HepG2 (cell line): ENCODE results near the gene C19orf44. TPM values are rescaled to one million over a fixed set of nuclear protein-coding genes. Genes with fewer than 3 reads are reported as not detected.
"Not testable (repeated sequence)": the region's sequence is repeated elsewhere in the genome, so short reads cannot be mapped to it uniquely, and the experiment has no call there.

ENCODE experiments used
- ATAC-seq: fragments of 200-7000 bp; cut with Tn5 transposase; 3 replicates; pipeline ENCODE4 v1.9.1; 2020; ENCODE audit warnings: mild to moderate bottlenecking, moderate library complexity
- BruUV-seq: library from RNA; stranded (reverse); fragments of 400-500 nt; replicated peaks from 2 replicates; lab custom pipeline; 2021; lab: Mats Ljungman, UMichigan
- CTCF ChIA-PET: fragments of 300-600 bp; formaldehyde crosslinking; extraction: SDS; loops from one replicate; lab custom pipeline; 2021; ENCODE audit warnings: low total read pairs, inconsistent platforms, low intra/inter-chr PET ratio; lab: Yijun Ruan, JAX
- POLR2A ChIA-PET: fragments of 350-600 bp; sonication (Branson Sonifier 250); formaldehyde crosslinking; loops from one replicate; lab custom pipeline; 2020; ENCODE audit warnings: antibody characterized with exemption, inconsistent platforms; lab: Yijun Ruan, JAX
- DNase-seq: peaks from one replicate; pipeline ENCODE4 v3.0.0-alpha.2; 2015; ENCODE audit warnings: low spot score
- FAIRE-seq: peaks from 3 replicates; lab custom pipeline; 2011; peaks lifted over from hg19 to GRCh38; lab: Jason Lieb, UNC
- H2AFZ ChIP-seq: one replicate; pipeline ENCODE4 v1.6.1; 2011; ENCODE audit warnings: low read length, inconsistent platforms
- H3K27ac ChIP-seq: fragments of 300-600 bp; 3 replicates; pipeline ENCODE4 v1.8.0; 2011; ENCODE audit warnings: mixed run types, mild to moderate bottlenecking, mixed read lengths, low read length, inconsistent platforms; ENCODE audit not compliant: insufficient read depth; ENCODE audit errors: extremely low read length
- H3K27me3 ChIP-seq, 2 experiments: fragments of 200-600 bp in 1 of 2; 2 replicates in 1 of 2; 3 replicates in 1 of 2; pipeline versions ENCODE4 v1.6.0 to v1.8.0; 2011; ENCODE audit warnings: low read length in 2 of 2, mild to moderate bottlenecking in 2 of 2, moderate library complexity in 2 of 2, inconsistent platforms in 1 of 2; ENCODE audit not compliant: insufficient read depth in 2 of 2, control insufficient read depth in 1 of 2
- H3K36me3 ChIP-seq, 2 experiments: fragments of 200-600 bp in 1 of 2; replicated peaks in 1 of 2; 2 replicates in 1 of 2; 3 replicates in 1 of 2; pipeline versions ENCODE4 v1.5.1 to v1.8.0; 2011; ENCODE audit warnings: low read length in 2 of 2, inconsistent platforms in 1 of 2; ENCODE audit not compliant: insufficient read depth in 2 of 2, control insufficient read depth in 1 of 2
- H3K4me1 ChIP-seq: 2 replicates; pipeline ENCODE4 v1.5.1; 2012; ENCODE audit warnings: low read length, inconsistent platforms; ENCODE audit not compliant: insufficient read depth
- H3K4me2 ChIP-seq: 2 replicates; pipeline ENCODE4 v1.6.0; 2011; ENCODE audit warnings: low read depth, low read length, inconsistent platforms
- H3K4me3 ChIP-seq, 3 experiments: fragments of 200-600 bp in 1 of 3; sonication (generic), shearing (Covaris generic) in 1 of 3; replicated peaks in 1 of 3; 2 replicates each; pipeline ENCODE4 v1.5.1; 2011 to 2016; ENCODE audit warnings: low read length in 3 of 3, inconsistent platforms in 2 of 3, low read depth in 2 of 3, mild to moderate bottlenecking in 2 of 3, control low read depth in 1 of 3, mixed read lengths in 1 of 3; ENCODE audit not compliant: insufficient read depth in 1 of 3
- H3K79me2 ChIP-seq: one replicate; pipeline ENCODE4 v1.6.1; 2011; ENCODE audit warnings: low read length, inconsistent platforms; ENCODE audit not compliant: insufficient read depth
- H3K9ac ChIP-seq: 2 replicates; pipeline ENCODE4 v1.6.0; 2011; ENCODE audit warnings: mild to moderate bottlenecking, low read depth, low read length, inconsistent platforms; ENCODE audit not compliant: insufficient read depth
- H3K9me3 ChIP-seq: 2 replicates; pipeline ENCODE4 v1.5.1; 2012; ENCODE audit warnings: mild to moderate bottlenecking, low read length
- H4K20me1 ChIP-seq: 2 replicates; pipeline ENCODE4 v1.6.0; 2011; ENCODE audit warnings: inconsistent platforms, mild to moderate bottlenecking, low read length, moderate library complexity; ENCODE audit not compliant: insufficient read depth
- ARNT ChIP-seq: fragments of 450-650 bp; IDR thresholded peaks from 2 replicates; pipeline ENCODE4 v1.6.1; 2017
- ATRX ChIP-seq: sonication (generic); formaldehyde crosslinking; IDR thresholded peaks from 2 replicates; pipeline ENCODE4 v1.4.0; 2020; ENCODE audit warnings: missing genetic modification reagents, borderline replicate concordance
- E2F5 ChIP-seq: sonication (generic); formaldehyde crosslinking; conservative IDR thresholded peaks from 2 replicates; pipeline ENCODE4 v1.4.0; 2020; ENCODE audit warnings: missing genetic modification reagents
- JUNB ChIP-seq: sonication (generic); formaldehyde crosslinking; IDR thresholded peaks from 2 replicates; pipeline ENCODE4 v1.8.0; 2022; ENCODE audit warnings: missing genetic modification reagents, mild to moderate bottlenecking, borderline replicate concordance
- KMT2B ChIP-seq: IDR thresholded peaks from 2 replicates; pipeline ENCODE4 v1.6.1; 2016; ENCODE audit warnings: missing genetic modification reagents, missing compliant biosample characterization
- RFX3 ChIP-seq: IDR thresholded peaks from 2 replicates; pipeline ENCODE4 v1.6.1; 2016; ENCODE audit warnings: missing biosample characterization, missing genetic modification reagents
- SYNCRIP ChIP-seq: fragments of 200-400 bp; formaldehyde crosslinking; IDR thresholded peaks from 2 replicates; pipeline ENCODE4 v1.6.1; 2018; ENCODE audit warnings: mild to moderate bottlenecking, low read depth, low read length; ENCODE audit not compliant: insufficient read depth
- ZBTB2 ChIP-seq: sonication (generic); formaldehyde crosslinking; IDR thresholded peaks from 2 replicates; pipeline ENCODE4 v1.8.0; 2022; ENCODE audit warnings: low read depth, missing genetic modification reagents
- ZNF263 ChIP-seq: sonication (generic); formaldehyde crosslinking; IDR thresholded peaks from 2 replicates; pipeline ENCODE4 v1.4.0; 2020; ENCODE audit warnings: missing genetic modification reagents
- ZNF333 ChIP-seq: sonication (generic); formaldehyde crosslinking; IDR thresholded peaks from 2 replicates; pipeline ENCODE4 v1.4.0; 2020; ENCODE audit warnings: mild to moderate bottlenecking, missing genetic modification reagents, borderline replicate concordance
- ZNF773 ChIP-seq: sonication (generic); formaldehyde crosslinking; IDR thresholded peaks from 2 replicates; pipeline ENCODE4 v1.4.0; 2020; ENCODE audit warnings: missing genetic modification reagents, borderline replicate concordance
- WGBS: methylation state at CpG from one replicate; pipeline ENCODE4 v1.1.6; 2017; ENCODE audit warnings: low lambda C conversion rate; 5-methylcytosine and 5-hydroxymethylcytosine counted together
- in situ Hi-C: cut with HindIII; loops from 2 replicates; pipeline ENCODE4 v1.10.0; 2017; ENCODE audit warnings: low pct_unique_long_range_greater_than_20kb; ENCODE audit not compliant: extremely low pct_ligation_motif_present
- intact Hi-C: fragments of 100-400 bp; cut with micrococcal nuclease; formaldehyde crosslinking; loops from one replicate; pipeline ENCODE4 v1.10.0; 2022; ENCODE audit not compliant: unreplicated experiment
- polyA plus RNA-seq, 8 experiments: library from polyadenylated mRNA; depleted of rRNA in 3 of 8; stranded (reverse) in 7 of 8; unstranded in 1 of 8; fragments of >200 nt; fragmentation: Illumina TruSeq in 4 of 8; extraction: Trizol in 4 of 8; gene quantifications; 2 replicates each; pipeline versions ENCODE4 v1.2.1 to v1.2.3, GENCODE V29; 2011 to 2016; ENCODE audit warnings: low read depth in 4 of 8, missing spikeins in 1 of 8, mixed read lengths in 1 of 8; ENCODE audit not compliant: insufficient read depth in 1 of 8
- total RNA-seq, 5 experiments: library from RNA; depleted of rRNA; stranded (reverse); fragments of >200 nt; fragmentation: Illumina TruSeq; extraction: Trizol; gene quantifications; 2 replicates each; pipeline ENCODE4 v1.2.3, GENCODE V29; 2016; ENCODE audit warnings: low read depth in 1 of 5
- TF ChIP-seq, protein P1 (sequence below): sonication (generic); formaldehyde crosslinking; IDR thresholded peaks from 2 replicates; pipeline ENCODE4 v1.4.0; 2020; ENCODE audit warnings: mild to moderate bottlenecking, missing genetic modification reagents

C19orf44 gene
- total and polyA plus RNA-seq, 2 of the 13 experiments (the other 11 are each of a cell fraction or from before 2014, with no cell fraction given), result 3.2 to 4.3 TPM

DNA sequence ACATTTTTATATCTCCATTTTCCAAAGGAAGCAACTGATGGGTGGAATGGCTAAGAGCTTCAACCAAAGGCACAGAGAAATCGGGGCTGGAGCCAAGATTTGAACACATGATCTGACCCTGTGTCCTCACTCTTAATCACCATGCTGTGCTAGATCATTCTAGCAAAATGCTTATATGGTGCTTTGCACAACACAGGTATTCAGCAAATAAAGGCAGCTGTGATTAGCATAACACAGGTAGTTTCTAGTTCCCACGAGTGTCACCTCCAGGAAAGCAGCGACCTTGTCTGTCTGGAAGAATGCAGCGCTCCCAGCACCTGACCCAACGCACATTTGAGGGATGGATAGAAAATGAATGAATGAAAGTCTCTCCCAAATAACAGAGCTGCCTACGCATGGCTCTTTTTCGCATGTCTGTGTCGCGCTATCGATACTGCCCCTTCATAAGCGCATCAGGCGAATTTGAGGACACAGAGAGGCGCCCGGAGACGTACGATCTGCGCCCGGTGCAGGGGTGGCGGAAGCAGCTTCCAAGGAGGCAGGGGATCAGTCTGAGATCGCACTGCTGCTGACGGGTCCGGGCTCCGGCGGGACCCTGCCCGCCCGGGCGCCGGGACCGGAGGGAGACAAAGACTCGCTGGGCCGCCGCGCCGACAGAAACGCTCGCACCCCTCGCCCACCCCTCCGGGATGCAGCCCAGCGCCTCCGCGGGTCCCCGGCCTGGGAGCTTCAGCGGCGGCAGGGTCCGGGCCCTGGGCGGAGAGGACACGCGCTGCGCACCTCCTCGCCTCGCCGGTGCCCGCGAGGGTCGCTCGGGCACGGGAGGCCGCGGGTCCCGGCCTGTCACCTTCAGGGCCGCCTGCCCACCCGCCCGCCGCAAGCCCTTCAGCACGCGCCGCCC, 25.0 kb upstream of the C19orf44 start (continued):
- TF ChIP-seq RFX3 (CRISPR knock-in tag), result no peak
- TF ChIP-seq ARNT, result no peak
- TF ChIP-seq ZBTB2 (CRISPR knock-in tag), result 0 out of 2 replicates have a peak, but pooled peaks have one; percentile 7
- no peak for TF ChIP-seq ATRX
- no peak for TF ChIP-seq JUNB (CRISPR knock-in tag)
- peak; percentile 13; the same call in 1 of the 2 replicates for TF ChIP-seq ZNF263 (CRISPR knock-in tag)
- no peak for TF ChIP-seq ZNF773 (CRISPR knock-in tag)
- no peak for TF ChIP-seq E2F5 (CRISPR knock-in tag)
- TF ChIP-seq SYNCRIP, result no peak

GRCh38 chr19:16472559-16472899, 23.7 kb upstream of the C19orf44 start:
- WGBS, result 92% methylated on average over 2 of the region's 2 CpGs
- H3K9ac ChIP-seq, result peak overlapping the region; percentile 64; the same call in 1 of the 2 replicates
- FAIRE-seq, result not testable (repeated sequence)
- TF ChIP-seq ZNF333 (0 out of 2 replicates have a peak, but pooled peaks have one; percentile 16), KMT2B (CRISPR knock-in tag) (0 out of 2 replicates have a peak, but pooled peaks have one; percentile 7)
- TF ChIP-seq, protein P1, sequence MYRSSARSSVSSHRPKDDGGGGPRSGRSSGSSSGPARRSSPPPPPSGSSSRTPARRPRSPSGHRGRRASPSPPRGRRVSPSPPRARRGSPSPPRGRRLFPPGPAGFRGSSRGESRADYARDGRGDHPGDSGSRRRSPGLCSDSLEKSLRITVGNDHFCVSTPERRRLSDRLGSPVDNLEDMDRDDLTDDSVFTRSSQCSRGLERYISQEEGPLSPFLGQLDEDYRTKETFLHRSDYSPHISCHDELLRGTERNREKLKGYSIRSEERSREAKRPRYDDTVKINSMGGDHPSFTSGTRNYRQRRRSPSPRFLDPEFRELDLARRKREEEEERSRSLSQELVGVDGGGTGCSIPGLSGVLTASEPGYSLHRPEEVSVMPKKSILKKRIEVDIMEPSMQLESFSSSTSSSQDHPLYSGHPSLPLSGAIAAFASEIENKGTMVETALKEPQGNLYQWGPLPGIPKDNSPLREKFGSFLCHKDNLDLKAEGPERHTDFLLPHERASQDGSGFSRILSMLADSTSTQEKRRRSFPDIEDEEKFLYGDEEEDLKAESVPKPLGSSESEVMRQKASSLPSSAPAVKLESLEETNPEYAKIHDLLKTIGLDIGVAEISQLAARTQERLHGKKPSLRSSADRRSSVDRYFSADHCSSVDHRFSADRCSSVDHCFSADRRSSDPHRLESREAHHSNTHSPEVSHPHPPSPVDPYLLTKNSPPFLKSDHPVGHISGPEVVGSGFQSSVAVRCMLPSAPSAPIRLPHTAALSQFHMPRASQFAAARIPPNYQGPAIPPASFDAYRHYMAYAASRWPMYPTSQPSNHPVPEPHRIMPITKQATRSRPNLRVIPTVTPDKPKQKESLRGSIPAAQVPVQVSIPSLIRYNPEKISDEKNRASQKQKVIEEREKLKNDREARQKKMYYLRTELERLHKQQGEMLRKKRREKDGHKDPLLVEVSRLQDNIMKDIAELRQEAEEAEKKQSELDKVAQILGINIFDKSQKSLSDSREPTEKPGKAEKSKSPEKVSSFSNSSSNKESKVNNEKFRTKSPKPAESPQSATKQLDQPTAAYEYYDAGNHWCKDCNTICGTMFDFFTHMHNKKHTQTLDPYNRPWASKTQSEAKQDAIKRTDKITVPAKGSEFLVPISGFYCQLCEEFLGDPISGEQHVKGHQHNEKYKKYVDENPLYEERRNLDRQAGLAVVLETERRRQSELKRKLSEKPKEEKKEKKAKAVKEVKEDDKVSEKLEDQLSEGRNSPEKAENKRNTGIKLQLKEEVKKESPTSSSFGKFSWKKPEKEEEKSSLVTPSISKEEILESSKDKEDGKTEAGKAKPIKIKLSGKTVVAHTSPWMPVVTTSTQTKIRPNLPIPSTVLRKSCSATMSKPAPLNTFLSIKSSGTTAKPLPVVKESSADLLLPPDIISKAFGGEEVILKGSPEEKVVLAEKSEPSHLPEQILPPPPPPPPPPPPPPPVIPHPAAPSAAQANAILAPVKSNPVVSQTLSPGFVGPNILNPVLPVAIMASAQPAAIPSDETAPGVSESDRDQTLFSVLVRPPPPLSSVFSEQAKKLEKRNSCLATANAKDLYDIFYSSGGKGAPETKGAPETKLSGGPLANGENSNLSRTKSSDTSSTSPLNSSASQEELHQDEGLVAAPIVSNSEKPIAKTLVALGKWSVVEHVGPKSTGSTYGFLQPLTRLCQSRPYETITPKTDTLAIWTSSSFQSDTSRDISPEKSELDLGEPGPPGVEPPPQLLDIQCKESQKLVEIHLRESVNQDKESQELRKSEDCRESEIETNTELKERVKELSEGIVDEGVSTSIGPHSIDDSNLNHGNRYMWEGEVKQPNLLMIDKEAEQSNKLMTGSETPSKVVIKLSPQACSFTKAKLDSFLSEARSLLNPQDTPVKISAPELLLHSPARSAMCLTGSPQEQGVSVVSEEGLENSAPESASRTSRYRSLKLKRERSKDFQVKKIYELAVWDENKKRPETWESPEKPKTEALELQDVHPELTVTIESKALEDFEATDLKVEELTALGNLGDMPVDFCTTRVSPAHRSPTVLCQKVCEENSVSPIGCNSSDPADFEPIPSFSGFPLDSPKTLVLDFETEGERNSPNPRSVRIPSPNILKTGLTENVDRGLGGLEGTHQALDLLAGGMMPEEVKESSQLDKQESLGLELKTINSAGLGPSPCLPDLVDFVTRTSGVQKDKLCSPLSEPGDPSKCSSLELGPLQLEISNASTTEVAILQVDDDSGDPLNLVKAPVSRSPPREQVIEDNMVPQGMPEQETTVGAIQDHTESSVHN, result 0 out of 2 replicates have a peak, but pooled peaks have one; percentile 73

More at GRCh38 chr19:16472559-16472899, 23.7 kb upstream of the C19orf44 start:
- H3K9me3 ChIP-seq, H3K27me3 ChIP-seq, H3K36me3 ChIP-seq, ATAC-seq, intact Hi-C loops, CTCF ChIA-PET, H4K20me1 ChIP-seq, DNase-seq, POLR2A ChIA-PET, in situ Hi-C loops, BruUV-seq, H2AFZ ChIP-seq: not testable (repeated sequence)
- Histone ChIP-seq H3K4me3 (peak overlapping the region in 1 of 3 experiments; percentile 65; a peak in 2 of 6 replicates), H3K4me1 (peaks cover 66% of the 10 kb centered on the region), H3K79me2 (peaks cover 40% of the 10 kb centered on the region), H3K27ac (peak overlapping the region; percentile 65), H3K4me2 (peak overlapping the region; percentile 77)
